H9 (cell line): ENCODE results near the gene KATNA1. TPM values are rescaled to one million over a fixed set of nuclear protein-coding genes. Genes with fewer than 3 reads are reported as not detected.

Experiments used
- DNase-seq: peaks from one replicate; pipeline ENCODE4 v3.0.0-alpha.2; 2017
- H2AFZ ChIP-seq: one replicate; pipeline ENCODE4 v1.6.1; 2013; ENCODE audit warnings: mild to moderate bottlenecking, low read length, control low read depth, moderate library complexity
- H2AK5ac ChIP-seq: 2 replicates; pipeline ENCODE4 v1.6.1; 2013; ENCODE audit warnings: low read length, control low read depth, mixed read lengths; ENCODE audit not compliant: insufficient read length
- H2BK120ac ChIP-seq: one replicate; pipeline ENCODE4 v1.6.1; 2013; ENCODE audit warnings: low read depth, mild to moderate bottlenecking, low read length, control low read depth, inconsistent platforms; ENCODE audit not compliant: poor library complexity, severe bottlenecking
- H2BK12ac ChIP-seq: 2 replicates; pipeline ENCODE4 v1.6.1; 2013; ENCODE audit warnings: low read length, control low read depth, mixed read lengths, low read depth; ENCODE audit not compliant: insufficient read length
- H2BK15ac ChIP-seq: 2 replicates; pipeline ENCODE4 v1.6.1; 2013; ENCODE audit warnings: low read depth, low read length, control low read depth
- H2BK20ac ChIP-seq: one replicate; pipeline ENCODE4 v1.6.1; 2013; ENCODE audit warnings: low read depth, mild to moderate bottlenecking, low read length, control low read depth, inconsistent platforms; ENCODE audit not compliant: poor library complexity, severe bottlenecking
- H2BK5ac ChIP-seq: 2 replicates; pipeline ENCODE4 v1.6.1; 2013; ENCODE audit warnings: low read length, control low read depth, mixed read lengths; ENCODE audit not compliant: insufficient read length
- H3K14ac ChIP-seq: 2 replicates; pipeline ENCODE4 v1.6.1; 2013; ENCODE audit warnings: low read length, control low read depth; ENCODE audit not compliant: insufficient read depth
- H3K18ac ChIP-seq: 2 replicates; pipeline ENCODE4 v1.6.1; 2013; ENCODE audit warnings: low read depth, mild to moderate bottlenecking, mixed read lengths, low read length, control low read depth; ENCODE audit not compliant: insufficient read length
- H3K23ac ChIP-seq: 2 replicates; pipeline ENCODE4 v1.6.1; 2013; ENCODE audit warnings: low read length, control low read depth, mixed read lengths, low read depth; ENCODE audit not compliant: insufficient read length
- H3K23me2 ChIP-seq: 2 replicates; pipeline ENCODE4 v1.6.1; 2013; ENCODE audit warnings: low read depth, mild to moderate bottlenecking, mixed read lengths, low read length, control low read depth; ENCODE audit not compliant: insufficient read length, poor library complexity, severe bottlenecking
- H3K27ac ChIP-seq: 2 replicates; pipeline ENCODE4 v1.5.1; 2013; ENCODE audit warnings: low read length, control low read depth, mixed read lengths, low read depth; ENCODE audit not compliant: insufficient read length
- H3K27me3 ChIP-seq: 2 replicates; pipeline ENCODE4 v1.6.1; 2013; ENCODE audit warnings: low read length, control low read depth, inconsistent platforms; ENCODE audit not compliant: insufficient read depth
- H3K4ac ChIP-seq: 2 replicates; pipeline ENCODE4 v1.6.1; 2013; ENCODE audit warnings: low read depth, mild to moderate bottlenecking, control low read depth, inconsistent platforms, low read length, moderate library complexity
- H3K4me1 ChIP-seq: 2 replicates; pipeline ENCODE4 v1.6.1; 2013; ENCODE audit warnings: low read length, control low read depth, inconsistent platforms; ENCODE audit not compliant: insufficient read depth
- H3K4me2 ChIP-seq: 2 replicates; pipeline ENCODE4 v1.6.1; 2013; ENCODE audit warnings: low read length, control low read depth, mixed read lengths; ENCODE audit not compliant: insufficient read length, insufficient read depth
- H3K56ac ChIP-seq: 2 replicates; pipeline ENCODE4 v1.6.1; 2013; ENCODE audit warnings: low read depth, mild to moderate bottlenecking, mixed read lengths, low read length, control low read depth; ENCODE audit not compliant: insufficient read length
- H3K79me1 ChIP-seq: 2 replicates; pipeline ENCODE4 v1.6.1; 2013; ENCODE audit warnings: low read depth, mild to moderate bottlenecking, moderate library complexity, low read length, control low read depth, inconsistent platforms; ENCODE audit not compliant: insufficient read depth, poor library complexity, severe bottlenecking
- H3K79me2 ChIP-seq: 2 replicates; pipeline ENCODE4 v1.6.1; 2013; ENCODE audit warnings: low read length, control low read depth, inconsistent platforms; ENCODE audit not compliant: insufficient read depth
- H3K9ac ChIP-seq: 2 replicates; pipeline ENCODE4 v1.6.1; 2013; ENCODE audit warnings: low read length, control low read depth, mixed read lengths; ENCODE audit not compliant: insufficient read length; ENCODE audit errors: extremely low read depth
- H3K9me3 ChIP-seq: one replicate; pipeline ENCODE4 v1.6.1; 2013; ENCODE audit warnings: low read depth, low read length, inconsistent platforms; ENCODE audit not compliant: control insufficient read depth
- H3T11ph ChIP-seq: one replicate; pipeline ENCODE4 v1.6.1; 2013; ENCODE audit warnings: mild to moderate bottlenecking, low read length, control low read depth, inconsistent platforms
- H4K20me1 ChIP-seq: one replicate; pipeline ENCODE4 v1.6.1; 2013; ENCODE audit not compliant: control insufficient read depth, insufficient read length, insufficient read depth
- H4K5ac ChIP-seq: 2 replicates; pipeline ENCODE4 v1.6.1; 2013; ENCODE audit warnings: low read depth, mild to moderate bottlenecking, mixed read lengths, low read length, control low read depth; ENCODE audit not compliant: insufficient read length
- H4K8ac ChIP-seq: replicated peaks from 2 replicates; pipeline ENCODE4 v1.6.1; 2013; ENCODE audit warnings: low read length, control low read depth, mixed read lengths, low read depth; ENCODE audit not compliant: insufficient read length
- H4K91ac ChIP-seq: 2 replicates; pipeline ENCODE4 v1.6.1; 2013; ENCODE audit warnings: low read depth, mild to moderate bottlenecking, moderate library complexity, mixed read lengths, low read length, control low read depth; ENCODE audit not compliant: insufficient read length
- H3K27ac Mint-ChIP-seq, 3 experiments: 2 replicates in 2 of 3; 3 replicates in 1 of 3; pipeline ENCODE4 v1.8.0; 2020 to 2021; ENCODE audit warnings: mixed read lengths in 3 of 3, mild to moderate bottlenecking in 1 of 3, moderate library complexity in 1 of 3
- H3K27me3 Mint-ChIP-seq: 2 replicates; pipeline ENCODE4 v1.8.0; 2021; ENCODE audit warnings: low read depth, mild to moderate bottlenecking, moderate library complexity, mixed read lengths
- H3K36me3 Mint-ChIP-seq, 3 experiments: 2 replicates in 2 of 3; 3 replicates in 1 of 3; pipeline ENCODE4 v1.8.0; 2020 to 2021; ENCODE audit warnings: low read depth in 3 of 3, mixed read lengths in 3 of 3; ENCODE audit not compliant: insufficient read depth in 1 of 3
- H3K4me1 Mint-ChIP-seq, 2 experiments: 2 replicates each; pipeline ENCODE4 v1.8.0; 2020; ENCODE audit warnings: mixed read lengths in 2 of 2
- H3K4me3 Mint-ChIP-seq, 2 experiments: 2 replicates in 1 of 2; 3 replicates in 1 of 2; pipeline ENCODE4 v1.8.0; 2020 to 2021; ENCODE audit warnings: mild to moderate bottlenecking in 2 of 2, mixed read lengths in 2 of 2, moderate library complexity in 1 of 2
- H3K9me3 Mint-ChIP-seq, 2 experiments: 2 replicates in 1 of 2; 3 replicates in 1 of 2; pipeline ENCODE4 v1.8.0; 2020; ENCODE audit warnings: mild to moderate bottlenecking in 2 of 2, mixed read lengths in 2 of 2, moderate library complexity in 1 of 2
- CTCF ChIP-seq: fragments of 200-600 bp; sonication (generic); conservative IDR thresholded peaks from 3 replicates; pipeline ENCODE4 v1.8.0; 2021; ENCODE audit warnings: antibody characterized with exemption, mild to moderate bottlenecking
- WGBS: extraction: QIAGEN DNeasy Blood & Tissue Kit; methylation state at CpG from one replicate; pipeline ENCODE4 v1.1.7; 2013; ENCODE audit warnings: missing lambda C conversion rate, low lambda C conversion rate, mixed read lengths; ENCODE audit not compliant: insufficient read length; ENCODE audit errors: extremely low coverage; 5-methylcytosine and 5-hydroxymethylcytosine counted together
- total RNA-seq: library from RNA; stranded (reverse); gene quantifications from 2 replicates; pipeline ENCODE4 v1.2.1, GENCODE V29; 2021

KATNA1 gene
- total RNA-seq, 1 experiment from 2014 or later, result 18.3 TPM

- H3K9ac ChIP-seq, result no peak overlapping the region
- H2BK12ac ChIP-seq, result no peak overlapping the region
- H3K79me1 ChIP-seq, result no peaks in the 10 kb centered on the region
- peaks cover 4 to 53% (median 12%) of the 10 kb centered on the region in 3 experiments; a peak in 6 of 7 replicates for H3K36me3 Mint-ChIP-seq
- no peaks in the 10 kb centered on the region for H3K27me3 ChIP-seq
- H3K27me3 Mint-ChIP-seq, result no peaks in the 10 kb centered on the region; the same call in 1 of the 2 replicates
- H4K8ac ChIP-seq, result no peak overlapping the region
- H3T11ph ChIP-seq, result no peak overlapping the region
- H3K14ac ChIP-seq, result no peak overlapping the region
- H2AK5ac ChIP-seq, result no peak overlapping the region
- H3K27ac ChIP-seq, result no peak overlapping the region
- no peaks in the 10 kb centered on the region for H3K79me2 ChIP-seq
- no peak for TF ChIP-seq CTCF
- no peak overlapping the region for H2BK20ac ChIP-seq
- no peaks in the 10 kb centered on the region for H4K20me1 ChIP-seq
- no CpG with 5 or more reads among the region's 4 CpGs for WGBS
- no peak overlapping the region for H3K56ac ChIP-seq
- no peak for DNase-seq
- no peak overlapping the region for H4K91ac ChIP-seq
- no peak overlapping the region for H3K27ac Mint-ChIP-seq
- no peaks in the 10 kb centered on the region for H3K9me3 ChIP-seq
- no peaks in the 10 kb centered on the region; a peak in 1 of 4 replicates for H3K4me1 Mint-ChIP-seq
- no peak overlapping the region for H3K4me2 ChIP-seq
- no peak overlapping the region for H2BK5ac ChIP-seq
- H4K5ac ChIP-seq, result no peak overlapping the region
- no peak overlapping the region for H3K4ac ChIP-seq
- no peaks in the 10 kb centered on the region for H3K9me3 Mint-ChIP-seq
- H2AFZ ChIP-seq, result no peak overlapping the region
- no peaks in the 10 kb centered on the region for H3K23me2 ChIP-seq
- H2BK15ac ChIP-seq, result no peak overlapping the region
- H3K4me3 Mint-ChIP-seq, result no peak overlapping the region
- no peaks in the 10 kb centered on the region for H3K4me1 ChIP-seq
- H3K23ac ChIP-seq, result no peak overlapping the region
- H2BK120ac ChIP-seq, result no peak overlapping the region
- H3K18ac ChIP-seq, result no peak overlapping the region
These were observed 48.0 kb downstream of the KATNA1 start for GRCh38 chr6:149600508-149600907.
